Uterus (tissue), 4 donors: ENCODE results near the gene SRCAP. TPM values are rescaled to one million over a fixed set of nuclear protein-coding genes. Genes with fewer than 3 reads are reported as not detected.

Experiments
- DNase-seq, 2 donors: peaks; one replicate each; pipeline ENCODE4 v3.0.0-alpha.2; 2019 to 2020
- H3K27ac ChIP-seq, 2 donors: fragments of 200-600 bp; sonication (generic); 1 replicate in 1 of 2; 2 replicates in 1 of 2; pipeline ENCODE4 v1.5.1; 2016 to 2018
- H3K27me3 ChIP-seq, 2 donors: fragments of 200-600 bp; sonication (generic); one replicate each; pipeline ENCODE4 v1.5.1; 2018 to 2019; ENCODE audit warnings: control low read depth in 1 of 2
- H3K36me3 ChIP-seq, 2 donors: fragments of 200-600 bp; sonication (generic); one replicate each; pipeline ENCODE4 v1.5.1; 2019; ENCODE audit warnings: control low read depth in 1 of 2
- H3K4me1 ChIP-seq, 2 donors: fragments of 200-600 bp; sonication (generic); one replicate each; pipeline ENCODE4 v1.5.1; 2018 to 2019; ENCODE audit warnings: control low read depth in 1 of 2
- H3K4me3 ChIP-seq, 2 donors: fragments of 200-600 bp; sonication (generic); 1 replicate in 1 of 2; 2 replicates in 1 of 2; pipeline ENCODE4 v1.5.1; 2018 to 2019; ENCODE audit warnings: mild to moderate bottlenecking in 1 of 2
- H3K9me3 ChIP-seq, 2 donors: fragments of 200-600 bp; sonication (generic); one replicate each; pipeline ENCODE4 v1.5.1; 2019; ENCODE audit warnings: control low read depth in 1 of 2
- POLR2A ChIP-seq, 2 donors: fragments of 450-650 bp; IDR thresholded peaks; one replicate each; pipeline ENCODE4 v1.6.1; 2016; ENCODE audit warnings: antibody characterized with exemption in 2 of 2, mild to moderate bottlenecking in 1 of 2, moderate library complexity in 1 of 2
- intact Hi-C: fragments of 100-400 bp; cut with DNase I; formaldehyde crosslinking; loops from one replicate; pipeline ENCODE4 v1.15.1; 2023; ENCODE audit warnings: low total_unique reads
- total RNA-seq, 4 donors: library from RNA; depleted of rRNA in 3 of 4; stranded (reverse); fragments of >200 nt in 3 of 4; gene quantifications; one replicate each; pipeline versions ENCODE4 v1.1.0 to v1.2.4, GENCODE V29; 2014 to 2023
- TF ChIP-seq, protein P1 (sequence below), 4 experiments: fragments of 200-600 bp in 2 of 4; fragments of 450-650 bp in 2 of 4; sonication (generic) in 2 of 4; IDR thresholded peaks; one replicate each; pipeline ENCODE4 v1.5.1; 2016 to 2019; ENCODE audit warnings: antibody characterized with exemption in 4 of 4, mild to moderate bottlenecking in 2 of 4, moderate library complexity in 1 of 4
- donor health status: DM: yes; HTN: yes; CAD: no.

The SRCAP gene
- total RNA-seq, 4 donors from 2014 or later = 5.6 to 80.7 (median 26.0) TPM

DNA sequence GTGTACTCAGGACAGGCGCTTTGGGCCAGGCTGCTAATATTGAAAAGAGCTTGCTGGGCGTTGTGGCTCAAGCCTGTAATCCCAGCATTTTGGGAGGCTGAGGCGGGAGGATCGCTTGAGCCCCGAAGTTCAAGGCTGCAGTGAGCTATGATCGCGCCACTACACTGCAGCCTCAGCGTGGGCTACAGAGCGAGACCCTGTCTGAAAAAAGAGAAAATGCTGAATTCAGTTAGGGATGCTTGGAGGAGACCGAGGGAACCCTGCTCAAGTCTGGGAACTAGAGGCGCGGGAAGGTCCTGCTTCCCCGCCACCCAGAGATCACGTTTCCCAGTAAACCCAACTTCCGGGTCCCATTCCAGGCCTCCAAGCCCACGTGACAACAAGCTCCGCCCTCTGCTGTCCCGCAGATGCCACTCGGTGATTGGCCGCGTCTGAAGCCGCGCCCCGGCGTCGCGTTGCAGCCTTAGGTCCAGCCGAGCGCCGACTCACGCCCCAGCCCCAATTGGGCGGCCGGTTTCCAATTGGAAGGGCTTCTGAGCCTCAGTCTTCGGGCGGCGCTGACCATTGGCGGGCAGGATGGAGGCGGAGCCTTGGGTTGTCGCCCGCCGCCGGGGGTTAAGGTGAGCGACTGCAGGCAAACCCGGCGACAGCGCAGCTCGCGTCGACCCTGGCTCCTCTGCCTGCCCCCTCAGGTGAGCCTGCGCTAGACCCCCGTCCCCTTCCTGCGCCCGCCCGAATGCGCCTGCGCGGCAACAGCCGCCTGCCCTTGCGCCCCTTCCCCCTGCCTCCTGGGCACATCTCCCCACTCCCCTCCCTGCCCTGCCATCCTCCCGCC, 49.0 kb downstream of the SRCAP start, which contains the start of gene PHKG2:
Gene PHKG2 (plus strand): TSS at position 627 of the 835 bp plus-strand sequence. CDS start 396 bp downstream, outside the sequence.
- intact Hi-C loops = no loop called here

DNA sequence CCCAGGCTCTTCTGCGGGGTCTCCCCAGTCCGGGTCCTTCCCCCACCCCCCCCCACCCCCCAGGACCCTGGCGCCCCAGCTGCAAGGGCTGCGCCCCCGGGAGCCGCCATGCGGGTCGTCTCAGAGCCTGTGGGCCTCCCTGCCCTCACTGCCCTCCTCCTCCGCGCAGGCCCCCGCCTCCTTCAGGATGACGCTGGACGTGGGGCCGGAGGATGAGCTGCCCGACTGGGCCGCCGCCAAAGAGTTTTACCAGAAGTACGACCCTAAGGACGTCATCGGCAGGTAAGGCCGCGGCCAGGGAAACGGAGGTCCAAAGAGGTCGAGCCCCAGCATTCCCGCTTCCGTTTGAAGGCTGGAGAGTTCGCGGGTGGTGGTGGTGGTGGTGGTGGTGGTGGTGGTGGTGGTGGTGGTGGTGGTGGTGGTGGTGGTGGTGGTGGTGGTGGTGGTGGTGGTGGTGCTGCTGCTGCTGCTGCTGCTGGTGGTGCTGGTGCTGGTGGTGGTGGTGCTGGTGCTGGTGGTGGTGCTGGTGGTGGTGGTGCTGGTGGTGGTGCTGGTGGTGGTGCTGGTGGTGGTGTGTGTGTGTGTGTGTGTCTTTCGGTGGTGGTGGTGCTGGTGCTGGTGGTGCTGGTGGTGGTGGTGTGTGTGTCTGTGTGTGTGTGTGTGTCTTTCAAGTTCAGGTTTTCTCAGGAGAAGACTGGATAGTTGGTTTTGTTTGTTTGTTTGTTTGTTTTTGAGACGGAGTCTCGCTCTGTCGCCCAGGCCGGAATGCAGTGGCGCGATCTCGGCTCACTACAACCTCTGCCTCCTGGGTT, 49.9 kb downstream of the SRCAP start:
- intact Hi-C loops = no loop called here
- Histone ChIP-seq H3K4me1 (peaks cover 0 to 9% of the 10 kb centered on the region in 2 donors), H3K36me3 (no peaks in the 10 kb centered on the region), H3K27me3 (no peaks in the 10 kb centered on the region), H3K4me3 (peak overlapping the region; percentile 97 to 100), H3K27ac (peak overlapping the region; percentile 57 to 86), H3K9me3 (no peaks in the 10 kb centered on the region)
- TF ChIP-seq POLR2A (IDR thresholded peaks at IDR 0.05) = no peak
- TF ChIP-seq, protein P1, sequence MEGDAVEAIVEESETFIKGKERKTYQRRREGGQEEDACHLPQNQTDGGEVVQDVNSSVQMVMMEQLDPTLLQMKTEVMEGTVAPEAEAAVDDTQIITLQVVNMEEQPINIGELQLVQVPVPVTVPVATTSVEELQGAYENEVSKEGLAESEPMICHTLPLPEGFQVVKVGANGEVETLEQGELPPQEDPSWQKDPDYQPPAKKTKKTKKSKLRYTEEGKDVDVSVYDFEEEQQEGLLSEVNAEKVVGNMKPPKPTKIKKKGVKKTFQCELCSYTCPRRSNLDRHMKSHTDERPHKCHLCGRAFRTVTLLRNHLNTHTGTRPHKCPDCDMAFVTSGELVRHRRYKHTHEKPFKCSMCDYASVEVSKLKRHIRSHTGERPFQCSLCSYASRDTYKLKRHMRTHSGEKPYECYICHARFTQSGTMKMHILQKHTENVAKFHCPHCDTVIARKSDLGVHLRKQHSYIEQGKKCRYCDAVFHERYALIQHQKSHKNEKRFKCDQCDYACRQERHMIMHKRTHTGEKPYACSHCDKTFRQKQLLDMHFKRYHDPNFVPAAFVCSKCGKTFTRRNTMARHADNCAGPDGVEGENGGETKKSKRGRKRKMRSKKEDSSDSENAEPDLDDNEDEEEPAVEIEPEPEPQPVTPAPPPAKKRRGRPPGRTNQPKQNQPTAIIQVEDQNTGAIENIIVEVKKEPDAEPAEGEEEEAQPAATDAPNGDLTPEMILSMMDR (IDR thresholded peaks at IDR 0.05) = no peak
- peak; percentile 47 to 58 for DNase-seq

More for the DNA sequence above, 49.0 kb downstream of the SRCAP start, which contains the start of gene PHKG2:
- peak within 1 kb of the TSS; percentile 97 to 100 for H3K4me3 ChIP-seq
- TF ChIP-seq, protein P1 (IDR thresholded peaks at IDR 0.05) = peak in 2 of 4 experiments; percentile 7 to 11
- TF ChIP-seq POLR2A (IDR thresholded peaks at IDR 0.05) = peak; percentile 42 to 57
- no peaks in the 10 kb centered on the region for H3K9me3 ChIP-seq
- no peaks in the 10 kb centered on the region for H3K27me3 ChIP-seq
- H3K27ac ChIP-seq = peak within 1 kb of the TSS; percentile 67 to 86
- no peaks in the 10 kb centered on the region for H3K36me3 ChIP-seq
- peaks cover 0 to 9% of the 10 kb centered on the region in 2 donors for H3K4me1 ChIP-seq
- DNase-seq = peak; percentile 99

DNA sequence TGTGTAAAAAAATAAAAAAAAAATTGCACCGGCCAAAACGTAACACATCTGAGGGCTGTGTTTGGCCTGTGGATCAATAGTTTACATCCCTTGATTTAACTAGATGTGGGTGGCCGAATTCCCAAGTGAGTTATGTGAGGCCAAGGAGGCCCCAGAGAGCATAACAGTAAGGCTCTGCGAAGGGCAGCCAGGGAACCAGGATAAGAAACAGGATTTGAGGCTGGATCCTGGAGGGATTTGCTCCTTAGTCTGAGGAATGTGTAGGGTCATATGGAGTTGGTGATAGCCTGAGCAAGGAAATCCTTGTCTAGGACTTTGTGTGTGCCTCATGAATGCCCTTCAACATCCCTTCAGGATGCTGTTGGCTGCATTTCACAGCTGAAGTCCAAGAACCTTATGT, 51.2 kb downstream of the SRCAP start:
- no peaks in the 10 kb centered on the region for H3K36me3 ChIP-seq
- TF ChIP-seq, protein P1 (IDR thresholded peaks at IDR 0.05) = no peak
- no peak for TF ChIP-seq POLR2A (IDR thresholded peaks at IDR 0.05)
- H3K27me3 ChIP-seq = no peaks in the 10 kb centered on the region
- no peaks in the 10 kb centered on the region for H3K9me3 ChIP-seq
- no peak overlapping the region for H3K27ac ChIP-seq
- no peak overlapping the region for H3K4me3 ChIP-seq
- DNase-seq = no peak
- intact Hi-C loops = no loop called here
- peaks cover 0 to 9% of the 10 kb centered on the region in 2 donors for H3K4me1 ChIP-seq

DNA sequence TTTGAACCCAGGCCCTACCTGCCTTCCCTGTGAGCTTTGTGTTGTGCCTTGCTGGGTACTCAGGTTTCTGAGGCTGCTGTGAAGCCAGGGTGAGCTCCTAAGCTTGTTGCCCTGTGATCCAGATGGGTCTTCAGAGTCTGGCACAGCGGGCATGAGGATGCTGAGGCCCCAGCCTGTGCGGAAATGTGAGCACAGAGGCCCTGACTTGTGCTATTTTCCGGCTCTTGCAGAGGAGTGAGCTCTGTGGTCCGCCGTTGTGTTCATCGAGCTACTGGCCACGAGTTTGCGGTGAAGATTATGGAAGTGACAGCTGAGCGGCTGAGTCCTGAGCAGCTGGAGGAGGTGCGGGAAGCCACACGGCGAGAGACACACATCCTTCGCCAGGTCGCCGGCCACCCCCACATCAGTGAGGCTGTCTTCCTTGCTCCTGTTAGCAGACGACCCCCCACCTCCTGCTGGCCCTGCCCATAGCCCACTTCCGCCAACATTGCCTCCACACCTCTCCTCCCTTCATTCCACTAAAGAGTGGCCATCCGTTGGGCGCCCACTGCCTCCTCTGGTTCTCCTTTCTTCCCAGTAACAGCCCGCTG, 52.0 kb downstream of the SRCAP start:
- Histone ChIP-seq H3K27me3 (no peaks in the 10 kb centered on the region), H3K27ac (no peak overlapping the region), H3K4me1 (peaks cover 0 to 9% of the 10 kb centered on the region in 2 donors), H3K9me3 (no peaks in the 10 kb centered on the region), H3K4me3 (no peak overlapping the region), H3K36me3 (no peaks in the 10 kb centered on the region)
- intact Hi-C loops = no loop called here
- TF ChIP-seq, protein P1 (IDR thresholded peaks at IDR 0.05) = no peak
- no peak for TF ChIP-seq POLR2A (IDR thresholded peaks at IDR 0.05)
- no peak for DNase-seq
